Common myeloid progenitor, CD34-positive (primary cell): Measurements from ENCODE around the gene CNPY1. TPM values are rescaled to one million over a fixed set of nuclear protein-coding genes. Genes with fewer than 3 reads are reported as not detected.
"Not testable (repeated sequence)": the region's sequence is repeated elsewhere in the genome, so short reads cannot be mapped to it uniquely, and the experiment has no call there.

ENCODE experiments used
- CTCF ChIA-PET: fragments of 350-600 bp; sonication (Branson Sonifier 250); formaldehyde crosslinking; loops from one replicate; lab custom pipeline; 2021; ENCODE audit warnings: antibody characterized with exemption; lab: Charles Lee
- POLR2A ChIA-PET: fragments of 350-600 bp; sonication (Branson Sonifier 250); formaldehyde crosslinking; loops from one replicate; lab custom pipeline; 2021; ENCODE audit warnings: antibody characterized with exemption; lab: Charles Lee
- DNase-seq, 3 donors: peaks; one replicate each; pipeline versions ENCODE4 v3.0.0 to v3.0.0-alpha.2; 2013
- H3K27ac ChIP-seq, 2 experiments: 1 replicate in 1 of 2; 2 replicates in 1 of 2; pipeline ENCODE4 v1.7.0; 2013; ENCODE audit warnings: inconsistent platforms in 2 of 2, low read length in 2 of 2, mild to moderate bottlenecking in 2 of 2, low read depth in 1 of 2, moderate library complexity in 1 of 2; ENCODE audit not compliant: severe bottlenecking in 2 of 2, insufficient read depth in 1 of 2, poor library complexity in 1 of 2
- H3K27me3 ChIP-seq, 5 experiments: replicated peaks in 2 of 5; 1 replicate in 3 of 5; 2 replicates in 2 of 5; pipeline versions ENCODE4 v1.6.1 to v1.7.0; 2013; ENCODE audit warnings: low read length in 4 of 5, mild to moderate bottlenecking in 2 of 5, moderate library complexity in 2 of 5, inconsistent platforms in 1 of 5; ENCODE audit not compliant: insufficient read depth in 5 of 5, control insufficient read depth in 4 of 5
- H3K36me3 ChIP-seq, 4 experiments: 1 replicate in 2 of 4; 2 replicates in 2 of 4; pipeline versions ENCODE4 v1.6.1 to v1.7.0; 2013; ENCODE audit warnings: low read length in 3 of 4, control low read depth in 1 of 4, mild to moderate bottlenecking in 1 of 4; ENCODE audit not compliant: control insufficient read depth in 4 of 4, insufficient read depth in 4 of 4
- H3K4me1 ChIP-seq, 4 experiments: 1 replicate in 3 of 4; 2 replicates in 1 of 4; pipeline versions ENCODE4 v1.6.1 to v1.7.1; 2013; ENCODE audit warnings: low read length in 3 of 4, mild to moderate bottlenecking in 3 of 4, control low read depth in 1 of 4, inconsistent platforms in 1 of 4, moderate library complexity in 1 of 4; ENCODE audit not compliant: control insufficient read depth in 4 of 4, insufficient read depth in 4 of 4; ENCODE audit errors: control extremely low read depth in 1 of 4
- H3K4me3 ChIP-seq, 7 experiments: 1 replicate in 4 of 7; 2 replicates in 3 of 7; pipeline versions ENCODE4 v1.5.1 to v1.7.0; 2013; ENCODE audit warnings: mild to moderate bottlenecking in 7 of 7, low read length in 6 of 7, moderate library complexity in 6 of 7, inconsistent platforms in 2 of 7, low read depth in 2 of 7, control low read depth in 1 of 7; ENCODE audit not compliant: insufficient read depth in 4 of 7, control insufficient read depth in 1 of 7; ENCODE audit errors: extremely low read depth in 1 of 7
- H3K9me3 ChIP-seq, 5 experiments: 1 replicate in 4 of 5; 2 replicates in 1 of 5; pipeline versions ENCODE4 v1.6.1 to v1.7.1; 2013; ENCODE audit warnings: low read length in 4 of 5, mild to moderate bottlenecking in 2 of 5, inconsistent platforms in 1 of 5, low read depth in 1 of 5, moderate library complexity in 1 of 5; ENCODE audit not compliant: control insufficient read depth in 4 of 5, insufficient read depth in 2 of 5; ENCODE audit errors: control extremely low read depth in 1 of 5
- WGBS: methylation state at CpG from one replicate; pipeline ENCODE4 v1.1.5; 2013; ENCODE audit not compliant: insufficient coverage; 5-methylcytosine and 5-hydroxymethylcytosine counted together
- polyA plus RNA-seq: library from polyadenylated mRNA; unstranded; fragments of 120-200 nt; gene quantifications from one replicate; pipeline ENCODE4 v1.2.1, GENCODE V29; 2013

The CNPY1 gene
- polyA plus RNA-seq: not detected

- WGBS: 91% methylated on average over 1 of the region's 1 CpG
- POLR2A ChIA-PET, CTCF ChIA-PET, H3K4me3 ChIP-seq, H3K36me3 ChIP-seq, DNase-seq, H3K27ac ChIP-seq, H3K9me3 ChIP-seq, H3K4me1 ChIP-seq: not testable (repeated sequence)
- H3K27me3 ChIP-seq: peaks cover 0 to 21% (median 2%) of the 10 kb centered on the region in 5 experiments
Measured at GRCh38 chr7:155546449-155546848, at the start of gene CNPY1. TSS of gene CNPY1 (minus strand) at chr7:155546559. CDS start at chr7:155545929, 630 bp downstream.

DNA sequence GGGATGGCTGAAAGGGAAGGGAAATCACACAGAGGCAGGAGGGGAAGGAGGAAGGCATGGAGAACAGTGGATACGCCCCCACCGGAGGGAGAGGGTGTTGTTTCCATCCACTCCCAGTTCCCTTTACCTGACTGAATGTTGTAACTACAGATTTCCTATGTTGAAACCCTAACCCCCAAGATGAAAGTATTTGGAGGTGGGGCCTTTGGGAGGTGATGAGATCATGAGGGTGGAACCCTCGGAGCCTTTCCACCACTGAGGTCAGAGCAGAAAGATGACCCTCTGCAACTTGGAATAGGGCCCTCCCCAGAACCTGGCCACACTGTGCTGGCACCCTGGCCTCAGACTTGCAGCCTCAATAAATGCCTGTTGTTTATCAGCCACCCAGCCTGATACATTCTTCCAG lies 48.6 kb upstream of the CNPY1 start:
- Histone ChIP-seq H3K27ac (no peak overlapping the region), H3K27me3 (no peaks in the 10 kb centered on the region), H3K4me3 (no peak overlapping the region), H3K4me1 (peaks cover 1 to 35% (median 13%) of the 10 kb centered on the region in 4 experiments), H3K9me3 (no peaks in the 10 kb centered on the region), H3K36me3 (no peaks in the 10 kb centered on the region)
- no CpG with 5 or more reads among the region's 3 CpGs for WGBS
- ChIA-PET CTCF (interaction anchor here (0.9 to 10.3 kb wide), 2 partner anchors 10 to 175 kb away, joined by 3 to 137 read pairs; no protein-coding TSS in a partner anchor), POLR2A (no interaction called here)
- DNase-seq: no peak

- no peaks in the 10 kb centered on the region for H3K9me3 ChIP-seq
- CTCF ChIA-PET: interaction anchor here (0.5 to 10.3 kb wide), 5 partner anchors 9 to 176 kb away, joined by 3 to 137 read pairs (median 3); partner anchors contain the start of gene RBM33
- 100% methylated on average over 6 of the region's 6 CpGs for WGBS
- no peak overlapping the region for H3K27ac ChIP-seq
- no peaks in the 10 kb centered on the region for H3K27me3 ChIP-seq
- DNase-seq: no peak
- H3K4me3 ChIP-seq: no peak overlapping the region
- H3K4me1 ChIP-seq: peaks cover 1 to 40% (median 15%) of the 10 kb centered on the region in 4 experiments
- POLR2A ChIA-PET: no interaction called here
- no peaks in the 10 kb centered on the region for H3K36me3 ChIP-seq
Measured at GRCh38 chr7:155594163-155594732, 47.9 kb upstream of the CNPY1 start.

- no peak overlapping the region for H3K4me3 ChIP-seq
- no peaks in the 10 kb centered on the region for H3K27me3 ChIP-seq
- no peak overlapping the region for H3K27ac ChIP-seq
- CTCF ChIA-PET: interaction anchor here (0.5 to 10.3 kb wide), 3 partner anchors 20 to 176 kb away, joined by 3 to 137 read pairs (median 4); no protein-coding TSS in a partner anchor
- peaks cover 0 to 37% (median 13%) of the 10 kb centered on the region in 4 experiments for H3K4me1 ChIP-seq
- DNase-seq: peak in 1 of 3 donors; percentile 18
- no peaks in the 10 kb centered on the region for H3K9me3 ChIP-seq
- POLR2A ChIA-PET: no interaction called here
- H3K36me3 ChIP-seq: no peaks in the 10 kb centered on the region
- 92% methylated on average over 12 of the region's 15 CpGs for whole genome bisulfite sequencing
Measured at GRCh38 chr7:155593461-155594162, 47.3 kb upstream of the CNPY1 start.

GRCh38 chr7:155591055-155591775 lies 44.9 kb upstream of the CNPY1 start:
- CTCF ChIA-PET: interaction anchor here (0.9 kb wide), 1 partner anchor 21 kb away, joined by 3 read pairs; no protein-coding TSS in a partner anchor
- WGBS: 79% methylated on average over 14 of the region's 14 CpGs
- peak in 2 of 3 donors; percentile 47 to 59 for DNase-seq
- H3K4me3 ChIP-seq: no peak overlapping the region
- H3K36me3 ChIP-seq: no peaks in the 10 kb centered on the region
- H3K9me3 ChIP-seq: no peaks in the 10 kb centered on the region
- no peak overlapping the region for H3K27ac ChIP-seq
- H3K4me1 ChIP-seq: peaks cover 0 to 37% (median 13%) of the 10 kb centered on the region in 4 experiments
- POLR2A ChIA-PET: interaction anchor here (0.6 kb wide), 1 partner anchor 144 kb away, joined by 3 read pairs; no protein-coding TSS in a partner anchor
- peaks cover 0 to 2% (median 0%) of the 10 kb centered on the region in 5 experiments for H3K27me3 ChIP-seq

DNA sequence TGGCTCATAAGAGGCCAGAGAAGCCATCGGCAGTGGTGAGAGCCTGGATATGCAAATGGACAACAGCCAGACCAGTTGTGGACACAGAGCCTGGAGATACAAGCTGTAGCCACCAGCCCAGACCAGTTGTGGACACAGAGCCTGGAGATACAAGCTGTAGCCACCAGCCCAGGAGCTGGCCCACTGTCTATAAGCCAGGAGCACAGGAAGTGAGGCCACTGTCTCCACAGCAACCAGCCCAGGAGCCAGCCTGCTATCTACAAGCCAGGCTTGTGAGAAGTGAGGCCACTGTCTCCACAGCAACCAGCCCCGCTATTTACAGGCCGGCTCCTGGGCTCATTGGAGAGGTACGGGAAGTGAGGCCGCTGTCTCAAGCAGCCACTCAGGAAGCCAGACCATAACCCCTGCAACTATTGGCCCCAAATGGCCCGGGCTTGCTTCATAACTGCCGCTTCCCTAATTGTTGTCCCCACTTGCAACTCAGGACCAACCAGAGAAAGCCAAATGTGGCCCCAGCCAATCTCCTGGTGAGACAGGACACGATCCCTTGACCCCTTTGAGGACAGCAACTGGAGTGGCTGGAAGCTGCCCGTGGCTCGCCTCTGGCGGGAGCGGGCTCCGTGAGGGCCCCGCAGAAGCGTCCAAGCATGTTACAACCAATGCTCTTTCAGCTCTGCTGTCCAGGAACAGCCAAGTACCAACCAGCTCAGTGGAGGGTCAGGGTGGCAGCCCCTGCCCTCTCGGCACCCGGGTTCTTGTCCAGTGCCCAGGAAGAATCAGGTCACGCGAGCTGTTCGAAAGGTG lies 44.1 kb upstream of the CNPY1 start:
- CTCF ChIA-PET: interaction anchor here (0.9 kb wide), 1 partner anchor 22 kb away, joined by 3 read pairs; no protein-coding TSS in a partner anchor
- H3K4me3 ChIP-seq: peak overlapping the region in 1 of 7 experiments; percentile 10
- peak; percentile 52 to 91 (median 87) for DNase-seq

More for the DNA sequence above, 44.1 kb upstream of the CNPY1 start:
- peaks cover 0 to 2% (median 0%) of the 10 kb centered on the region in 5 experiments for H3K27me3 ChIP-seq
- peaks cover 0 to 37% (median 16%) of the 10 kb centered on the region in 4 experiments for H3K4me1 ChIP-seq
- H3K9me3 ChIP-seq: no peaks in the 10 kb centered on the region
- POLR2A ChIA-PET: no interaction called here
- no peak overlapping the region for H3K27ac ChIP-seq
- no peaks in the 10 kb centered on the region for H3K36me3 ChIP-seq
- 85% methylated on average over 14 of the region's 20 CpGs for WGBS
